ENCODE results near the gene RIF1. TPM values are rescaled to one million over a fixed set of nuclear protein-coding genes. Genes with fewer than 3 reads are reported as not detected.
A peak's percentile ranks its signal among the peaks of the same experiment; 100 is the strongest.

The RIF1 gene, protein sequence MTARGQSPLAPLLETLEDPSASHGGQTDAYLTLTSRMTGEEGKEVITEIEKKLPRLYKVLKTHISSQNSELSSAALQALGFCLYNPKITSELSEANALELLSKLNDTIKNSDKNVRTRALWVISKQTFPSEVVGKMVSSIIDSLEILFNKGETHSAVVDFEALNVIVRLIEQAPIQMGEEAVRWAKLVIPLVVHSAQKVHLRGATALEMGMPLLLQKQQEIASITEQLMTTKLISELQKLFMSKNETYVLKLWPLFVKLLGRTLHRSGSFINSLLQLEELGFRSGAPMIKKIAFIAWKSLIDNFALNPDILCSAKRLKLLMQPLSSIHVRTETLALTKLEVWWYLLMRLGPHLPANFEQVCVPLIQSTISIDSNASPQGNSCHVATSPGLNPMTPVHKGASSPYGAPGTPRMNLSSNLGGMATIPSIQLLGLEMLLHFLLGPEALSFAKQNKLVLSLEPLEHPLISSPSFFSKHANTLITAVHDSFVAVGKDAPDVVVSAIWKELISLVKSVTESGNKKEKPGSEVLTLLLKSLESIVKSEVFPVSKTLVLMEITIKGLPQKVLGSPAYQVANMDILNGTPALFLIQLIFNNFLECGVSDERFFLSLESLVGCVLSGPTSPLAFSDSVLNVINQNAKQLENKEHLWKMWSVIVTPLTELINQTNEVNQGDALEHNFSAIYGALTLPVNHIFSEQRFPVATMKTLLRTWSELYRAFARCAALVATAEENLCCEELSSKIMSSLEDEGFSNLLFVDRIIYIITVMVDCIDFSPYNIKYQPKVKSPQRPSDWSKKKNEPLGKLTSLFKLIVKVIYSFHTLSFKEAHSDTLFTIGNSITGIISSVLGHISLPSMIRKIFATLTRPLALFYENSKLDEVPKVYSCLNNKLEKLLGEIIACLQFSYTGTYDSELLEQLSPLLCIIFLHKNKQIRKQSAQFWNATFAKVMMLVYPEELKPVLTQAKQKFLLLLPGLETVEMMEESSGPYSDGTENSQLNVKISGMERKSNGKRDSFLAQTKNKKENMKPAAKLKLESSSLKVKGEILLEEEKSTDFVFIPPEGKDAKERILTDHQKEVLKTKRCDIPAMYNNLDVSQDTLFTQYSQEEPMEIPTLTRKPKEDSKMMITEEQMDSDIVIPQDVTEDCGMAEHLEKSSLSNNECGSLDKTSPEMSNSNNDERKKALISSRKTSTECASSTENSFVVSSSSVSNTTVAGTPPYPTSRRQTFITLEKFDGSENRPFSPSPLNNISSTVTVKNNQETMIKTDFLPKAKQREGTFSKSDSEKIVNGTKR (N-terminal part only)
- total RNA-seq: 36.8 TPM
- polyA plus RNA-seq (ENCODE audit: insufficient read depth, low read depth, low replicate concordance): 2.4 TPM
- long read RNA-seq, donor 1: 0 reads
- long read RNA-seq, donor 2: 0 reads
- long read RNA-seq, donor 3, partial matches to known transcripts: 0 of 6 reads
- long read RNA-seq, donor 3, other reads (novel, unspliced or antisense): 5 of 6 reads
- long read RNA-seq, donor 4: 0 reads
- long read RNA-seq, donor 5: 0 reads
- long read RNA-seq, donor 6: 0 reads
- long read RNA-seq, donor 7, partial matches to known transcripts: 6 of 13 reads
- long read RNA-seq, donor 7, other reads (novel, unspliced or antisense): 7 of 13 reads
- long read RNA-seq, donor 8, partial matches to known transcripts: 7 of 7 reads
- long read RNA-seq, donor 8, other reads (novel, unspliced or antisense): 0 of 7 reads
- long read RNA-seq, donor 9: 0 reads
- long read RNA-seq, donor 10: 0 reads

- no peak for FAIRE-seq
- peaks cover 0 to 6% (median 5%) of the 10 kb centered on the region in 3 donors for H3K36me3 ChIP-seq (ENCODE audit: control insufficient read depth in 2 of 3, insufficient read depth in 3 of 3, low read length in 3 of 3)
- TF ChIP-seq, protein P1, sequence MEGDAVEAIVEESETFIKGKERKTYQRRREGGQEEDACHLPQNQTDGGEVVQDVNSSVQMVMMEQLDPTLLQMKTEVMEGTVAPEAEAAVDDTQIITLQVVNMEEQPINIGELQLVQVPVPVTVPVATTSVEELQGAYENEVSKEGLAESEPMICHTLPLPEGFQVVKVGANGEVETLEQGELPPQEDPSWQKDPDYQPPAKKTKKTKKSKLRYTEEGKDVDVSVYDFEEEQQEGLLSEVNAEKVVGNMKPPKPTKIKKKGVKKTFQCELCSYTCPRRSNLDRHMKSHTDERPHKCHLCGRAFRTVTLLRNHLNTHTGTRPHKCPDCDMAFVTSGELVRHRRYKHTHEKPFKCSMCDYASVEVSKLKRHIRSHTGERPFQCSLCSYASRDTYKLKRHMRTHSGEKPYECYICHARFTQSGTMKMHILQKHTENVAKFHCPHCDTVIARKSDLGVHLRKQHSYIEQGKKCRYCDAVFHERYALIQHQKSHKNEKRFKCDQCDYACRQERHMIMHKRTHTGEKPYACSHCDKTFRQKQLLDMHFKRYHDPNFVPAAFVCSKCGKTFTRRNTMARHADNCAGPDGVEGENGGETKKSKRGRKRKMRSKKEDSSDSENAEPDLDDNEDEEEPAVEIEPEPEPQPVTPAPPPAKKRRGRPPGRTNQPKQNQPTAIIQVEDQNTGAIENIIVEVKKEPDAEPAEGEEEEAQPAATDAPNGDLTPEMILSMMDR (IDR thresholded peaks at IDR 0.05; ENCODE audit: borderline replicate concordance, extremely low read depth, insufficient read depth): peak; percentile 25
Measured at GRCh38 chr2:151409601-151410484, at the start of gene RIF1. RIF1 (plus strand) TSS chr2:151409902; CDS start chr2:151410424, 522 bp downstream.

DNA sequence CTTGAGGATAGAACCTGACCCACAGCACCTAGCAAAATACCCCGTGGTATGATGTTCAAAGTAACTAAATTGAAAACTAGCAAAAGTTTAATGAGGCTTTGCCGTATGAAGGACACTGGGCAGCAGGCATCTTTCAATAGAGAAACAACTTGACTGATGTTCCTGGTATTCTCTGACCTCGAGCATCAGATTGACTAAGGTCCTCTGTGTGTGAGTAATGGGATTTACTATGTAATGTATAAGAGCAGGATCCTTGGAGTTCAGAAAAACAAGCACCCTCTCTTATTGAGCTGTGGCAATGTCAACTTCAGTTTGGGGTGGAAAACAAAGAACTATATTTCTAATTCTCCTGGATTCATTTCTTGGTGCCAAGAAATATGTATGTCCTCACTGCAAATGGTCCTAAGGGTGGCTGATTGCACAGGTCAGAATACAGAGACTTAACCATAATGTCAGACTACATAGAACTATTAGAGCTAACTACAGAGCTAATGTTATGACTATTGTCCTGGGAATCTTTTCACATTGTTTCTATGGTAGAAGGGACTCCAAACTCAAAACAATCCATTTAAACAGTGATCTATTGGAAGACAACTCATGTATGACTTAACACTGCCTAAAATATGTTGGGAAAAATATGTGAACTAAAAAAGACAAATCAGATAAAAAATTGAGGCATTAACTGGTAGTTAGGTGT lies 47.9 kb upstream of the RIF1 start:
- DNase-seq (no peak), FAIRE-seq (no peak)
- Histone ChIP-seq H3K27ac (ENCODE audit: low read depth in 2 of 2, low read length in 2 of 2) (no peak overlapping the region), H3K27me3 (ENCODE audit: control insufficient read depth, insufficient read depth, low read length) (no peaks in the 10 kb centered on the region), H3K9ac (ENCODE audit: low read length in 3 of 3) (no peak overlapping the region), H3K36me3 (ENCODE audit: control insufficient read depth in 2 of 3, insufficient read depth in 3 of 3, low read length in 3 of 3) (no peaks in the 10 kb centered on the region), H3K9me3 (ENCODE audit: control insufficient read depth in 2 of 3, insufficient read depth in 1 of 3, low read length in 3 of 3) (no peaks in the 10 kb centered on the region), H3K4me3 (ENCODE audit: low read length in 3 of 3) (no peak overlapping the region), H3K4me1 (ENCODE audit: control insufficient read depth in 2 of 3, insufficient read depth in 2 of 3, low read depth in 1 of 3, low read length in 3 of 3) (no peaks in the 10 kb centered on the region)
- TF ChIP-seq, protein P1 (IDR thresholded peaks at IDR 0.05; ENCODE audit: borderline replicate concordance, extremely low read depth, insufficient read depth): no peak
- intact Hi-C loops (cut with DNase I): no loop called here

More at GRCh38 chr2:151409601-151410484, at the start of gene RIF1:
- peak; percentile 93 to 97 (median 95) for DNase-seq
- Histone ChIP-seq H3K9me3 (ENCODE audit: control insufficient read depth in 2 of 3, insufficient read depth in 1 of 3, low read length in 3 of 3) (no peaks in the 10 kb centered on the region), H3K27me3 (ENCODE audit: control insufficient read depth, insufficient read depth, low read length) (no peaks in the 10 kb centered on the region), H3K4me1 (ENCODE audit: control insufficient read depth in 2 of 3, insufficient read depth in 2 of 3, low read depth in 1 of 3, low read length in 3 of 3) (peaks cover 0 to 5% (median 0%) of the 10 kb centered on the region in 3 donors), H3K9ac (ENCODE audit: low read length in 3 of 3) (peak within 1 kb of the TSS; percentile 82 to 89 (median 82)), H3K4me3 (ENCODE audit: low read length in 3 of 3) (peak within 1 kb of the TSS; percentile 85 to 96 (median 95)), H3K27ac (ENCODE audit: low read depth in 2 of 2, low read length in 2 of 2) (peak within 1 kb of the TSS; percentile 98)
- intact Hi-C loops (cut with DNase I): no loop called here

Measured in kidney (tissue), 22 donors.